HT1080 (cell line): ENCODE data around the gene HRK. TPM values are rescaled to one million over a fixed set of nuclear protein-coding genes. Genes with fewer than 3 reads are reported as not detected.

Source experiments
- DNase-seq: peaks from one replicate; pipeline ENCODE4 v3.0.0-alpha.2; 2015; ENCODE audit warnings: low read depth
- total RNA-seq: library from RNA; depleted of rRNA; stranded (reverse); fragments of >200 nt; shearing (Covaris generic); gene quantifications from 2 replicates; pipeline ENCODE4 v1.2.3, GENCODE V29; 2014

Gene HRK
- total RNA-seq, 1 experiment from 2014 or later = 0.06 TPM

- no peak for DNase-seq
Measured at GRCh38 chr12:116874324-116874995, 6.8 kb downstream of the HRK start.

DNA sequence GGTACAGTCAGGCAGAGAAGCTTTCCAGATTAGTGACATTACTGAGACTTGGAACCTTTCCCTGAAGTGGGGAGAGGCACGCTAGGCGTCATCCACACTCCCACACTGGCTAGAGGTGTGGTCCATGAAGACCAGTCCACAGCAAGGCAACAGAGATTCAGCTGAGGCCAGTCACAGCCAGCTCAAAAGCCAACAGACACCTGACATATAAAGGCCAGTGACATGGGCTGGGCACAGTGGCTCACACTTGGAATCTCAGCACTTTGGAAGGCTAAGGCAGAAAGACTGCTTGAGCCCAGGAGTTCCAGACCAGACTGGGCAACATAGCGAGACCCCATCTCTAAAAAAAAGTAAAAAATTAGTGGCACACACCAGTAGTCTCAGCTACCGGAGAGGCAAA is 10.9 kb downstream of the HRK start:
- no peak for DNase-seq

- no peak for DNase-seq
Measured at GRCh38 chr12:116867523-116867922, 13.7 kb downstream of the HRK start.

GRCh38 chr12:116864371-116865160 is 16.7 kb downstream of the HRK start:
- DNase-seq = peak; percentile 65

DNA sequence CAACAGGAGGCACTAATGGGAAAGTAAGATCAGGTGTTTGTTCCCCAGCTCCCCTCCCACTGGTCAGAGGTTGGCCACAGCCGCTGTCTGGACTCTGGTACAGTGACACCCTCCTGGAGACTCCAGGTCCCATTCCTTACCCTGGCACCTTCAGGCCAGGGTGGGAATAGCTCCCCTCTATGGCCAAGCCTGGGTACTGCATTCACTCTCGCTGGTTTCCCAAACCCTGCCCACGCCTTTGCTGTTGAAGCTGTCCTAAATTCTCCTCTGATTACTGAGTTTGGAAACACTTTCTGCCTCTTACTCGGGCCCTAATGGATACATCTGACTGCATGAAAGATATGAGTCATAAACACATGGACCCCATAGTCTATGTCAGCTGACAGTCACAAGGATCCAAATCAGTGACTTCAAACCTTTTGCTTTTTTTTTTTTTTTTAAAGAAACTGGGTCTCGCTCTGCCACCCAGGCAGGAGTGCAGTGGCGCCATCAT is 17.9 kb downstream of the HRK start:
- peak; percentile 42 for DNase-seq

DNA sequence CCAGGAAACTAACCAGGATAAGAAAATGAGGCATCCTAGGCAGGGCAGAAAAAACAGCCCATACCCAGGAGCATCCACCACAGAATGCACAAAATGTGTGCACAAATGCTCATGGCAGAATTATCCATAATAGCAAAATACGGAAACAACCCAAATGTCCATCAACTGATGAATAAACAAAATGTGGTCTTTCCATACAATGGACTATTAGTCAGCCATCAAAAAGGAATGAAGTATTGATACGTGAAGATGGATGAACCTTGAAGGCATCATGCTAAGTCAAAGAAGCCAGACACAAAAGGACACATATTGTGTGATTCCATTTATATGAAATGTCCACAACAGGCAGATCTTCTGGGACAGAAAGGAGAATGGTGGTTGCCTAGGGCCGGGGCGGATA is 19.1 kb downstream of the HRK start:
- DNase-seq = no peak

- DNase-seq = peak; percentile 48
Measured at GRCh38 chr12:116861320-116861719, 19.9 kb downstream of the HRK start.

DNA sequence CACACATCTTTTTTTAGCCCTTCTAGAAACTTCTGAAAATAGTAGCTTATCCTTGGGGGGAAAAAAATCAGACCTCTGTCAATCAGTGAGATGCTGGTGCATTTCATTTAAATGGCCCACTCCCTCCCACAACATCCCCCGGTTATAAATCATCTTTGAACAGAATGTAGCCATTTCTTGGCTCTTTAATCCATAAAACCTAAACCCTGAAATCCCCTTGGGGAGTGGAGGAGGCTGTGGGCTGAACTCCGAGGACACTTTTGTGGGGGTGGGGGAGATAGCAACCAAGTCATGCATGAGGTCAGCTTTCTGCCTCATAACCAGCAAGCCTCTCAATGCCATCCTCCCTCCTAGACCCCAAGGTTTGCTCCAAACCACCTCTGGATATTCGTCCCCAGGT is 21.0 kb downstream of the HRK start:
- no peak for DNase-seq

- no peak for DNase-seq
Measured at GRCh38 chr12:116859079-116859478, 22.2 kb downstream of the HRK start.

- no peak for DNase-seq
Measured at GRCh38 chr12:116856729-116857128, 24.5 kb downstream of the HRK start.

DNA sequence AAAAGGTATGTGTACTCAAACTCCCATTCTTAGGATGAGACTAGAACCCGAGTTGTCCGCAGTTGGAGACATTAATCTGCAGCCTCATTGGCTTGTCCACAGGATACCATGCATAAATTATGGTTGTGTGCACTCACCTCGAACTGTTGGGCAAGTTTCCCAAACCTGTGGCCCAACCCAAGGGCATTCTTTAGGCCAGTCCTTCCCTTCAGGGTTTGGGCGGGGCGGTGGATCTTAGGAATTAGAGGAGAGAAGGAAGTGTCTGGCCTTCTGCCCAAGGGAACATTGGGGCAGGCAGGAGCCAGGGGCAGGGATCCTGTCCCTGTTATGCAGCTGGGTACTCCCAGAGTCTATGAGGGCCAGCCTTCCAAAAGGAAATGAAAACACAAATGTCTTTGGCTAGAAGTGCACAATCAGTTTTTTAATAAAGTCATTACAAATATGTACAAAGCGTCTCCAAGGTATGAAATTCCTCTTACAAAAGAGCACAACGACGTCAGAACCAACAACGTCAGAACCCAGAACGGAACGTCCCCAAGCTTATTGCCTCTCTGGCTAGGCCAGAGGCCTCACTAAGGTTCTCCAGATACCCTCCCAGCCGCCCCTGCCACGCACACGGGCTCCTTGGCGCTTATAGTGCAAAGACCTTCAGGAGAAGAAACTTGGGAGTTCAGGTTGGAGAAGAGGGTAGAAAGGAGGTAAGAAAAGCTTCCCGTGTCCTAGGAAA is 25.3 kb downstream of the HRK start:
- no peak for DNase-seq

- no peak for DNase-seq
Measured at GRCh38 chr12:116853507-116853906, 27.7 kb downstream of the HRK start.

GRCh38 chr12:116852303-116852702 is 28.9 kb downstream of the HRK start:
- no peak for DNase-seq

- no peak for DNase-seq
Measured at GRCh38 chr12:116849216-116849615, 32.0 kb downstream of the HRK start.

DNA sequence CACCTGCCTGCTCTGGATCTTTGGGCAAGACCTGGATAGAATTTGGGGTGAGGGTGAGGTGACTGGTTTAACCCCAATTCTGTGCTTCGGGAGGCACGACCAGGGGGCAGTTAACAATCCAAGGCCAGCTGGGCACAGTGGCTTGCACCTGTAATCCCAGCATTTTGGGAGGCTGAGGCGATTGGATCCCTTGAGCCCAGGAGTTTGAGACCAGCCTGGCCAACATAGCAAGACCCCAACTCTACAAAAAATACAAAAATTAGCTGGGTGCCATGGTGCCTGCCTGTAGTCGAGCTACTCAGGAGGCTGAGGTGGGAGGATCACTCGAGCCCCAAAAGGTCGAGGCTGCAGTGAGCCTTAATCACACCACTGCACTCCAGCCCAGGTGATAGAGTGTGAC is 38.2 kb downstream of the HRK start:
- no peak for DNase-seq

- DNase-seq = no peak
Measured at GRCh38 chr12:116839287-116839830, 41.9 kb downstream of the HRK start.

DNA sequence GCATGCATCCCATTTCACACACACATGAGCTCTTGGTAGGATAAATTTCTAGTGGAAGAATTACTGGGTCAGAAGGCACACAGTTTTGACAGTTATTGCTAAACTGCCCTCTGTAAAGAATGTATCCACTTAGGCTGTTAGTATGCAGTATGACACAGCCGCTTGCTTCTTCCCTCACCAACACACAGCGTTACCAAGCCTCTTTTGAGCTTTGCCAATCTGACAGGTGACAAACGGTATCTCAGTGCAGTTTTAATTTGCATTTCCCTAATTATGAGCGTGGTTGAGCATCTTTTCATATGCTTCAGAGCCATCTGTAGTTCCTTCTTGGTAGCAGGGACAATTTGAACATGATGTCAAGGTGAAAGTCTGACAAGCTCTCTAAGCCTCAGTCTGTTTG is 42.9 kb downstream of the HRK start:
- DNase-seq = no peak

DNA sequence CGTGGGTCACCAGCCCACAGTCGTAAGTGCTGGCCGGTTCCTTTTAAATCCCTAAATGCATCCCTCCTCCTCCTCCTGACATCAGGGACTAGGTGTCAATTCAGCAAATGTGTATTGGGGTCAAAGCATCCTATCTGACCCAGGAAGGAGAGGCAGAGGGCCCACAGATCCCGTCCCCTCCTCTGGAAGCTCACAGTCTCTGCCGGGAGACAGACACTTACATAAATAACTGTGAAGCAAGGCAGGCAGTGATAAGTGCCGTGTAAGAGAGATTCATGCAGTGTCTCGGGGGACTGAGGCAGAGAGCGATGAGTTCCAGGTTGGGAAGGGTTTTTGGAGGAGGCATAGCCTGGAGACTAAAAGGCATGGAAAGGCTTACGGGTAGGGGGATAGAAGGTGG is 44.1 kb downstream of the HRK start:
- no peak for DNase-seq

GRCh38 chr12:116835484-116835883 is 45.8 kb downstream of the HRK start:
- DNase-seq = no peak

GRCh38 chr12:116833474-116833873 is 47.8 kb downstream of the HRK start:
- no peak for DNase-seq

GRCh38 chr12:116832353-116832752 is 48.9 kb downstream of the HRK start:
- DNase-seq = no peak

DNA sequence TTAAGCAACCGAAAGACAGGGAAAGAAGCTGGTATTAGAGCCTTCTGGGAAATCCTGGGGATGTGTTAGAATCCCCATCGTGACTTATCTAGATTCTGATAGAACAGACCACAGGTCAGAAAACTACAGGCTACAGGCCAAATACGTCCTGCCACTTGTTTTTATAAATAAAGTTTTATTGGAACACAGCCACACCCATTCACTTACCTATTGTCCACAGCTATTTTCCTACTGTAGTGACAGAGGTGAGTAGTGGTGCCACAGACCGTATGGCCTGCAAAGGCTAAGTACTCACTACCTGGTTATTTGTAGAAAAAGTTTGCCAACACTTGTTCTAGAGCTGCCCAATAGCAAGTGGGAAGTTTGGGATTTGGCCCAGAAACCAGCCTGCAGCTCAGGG is 53.8 kb downstream of the HRK start:
- DNase-seq = no peak
